ENCODE data around the gene PAK1.
"Not testable (repeated sequence)": the region's sequence is repeated elsewhere in the genome, so short reads cannot be mapped to it uniquely, and the experiment has no call there.

Gene PAK1

GRCh38 chr11:77473801-77474683 is at the start of gene PAK1:
PAK1 (minus strand) TSS chr11:77474094; CDS start chr11:77392520, 81,574 bp downstream.
- peak; percentile 70 for DNase-seq

GRCh38 chr11:77522215-77522614 is 48.3 kb upstream of the PAK1 start:
- DNase-seq = no peak

GRCh38 chr11:77519847-77520246 is 46.0 kb upstream of the PAK1 start:
- no peak for DNase-seq

- no peak for DNase-seq
Measured at GRCh38 chr11:77518471-77518870, 44.6 kb upstream of the PAK1 start.

GRCh38 chr11:77517753-77518152 is 43.9 kb upstream of the PAK1 start:
- no peak for DNase-seq

- no peak for DNase-seq
Measured at GRCh38 chr11:77517226-77517625, 43.3 kb upstream of the PAK1 start.

- DNase-seq = no peak
Measured at GRCh38 chr11:77515483-77515882, 41.6 kb upstream of the PAK1 start.

- no peak for DNase-seq
Measured at GRCh38 chr11:77515063-77515462, 41.2 kb upstream of the PAK1 start.

- no peak for DNase-seq
Measured at GRCh38 chr11:77512092-77512491, 38.2 kb upstream of the PAK1 start.

GRCh38 chr11:77510851-77511250 is 37.0 kb upstream of the PAK1 start:
- no peak for DNase-seq

- no peak for DNase-seq
Measured at GRCh38 chr11:77510095-77510494, 36.2 kb upstream of the PAK1 start.

- DNase-seq = no peak
Measured at GRCh38 chr11:77508019-77508418, 34.1 kb upstream of the PAK1 start.

GRCh38 chr11:77506857-77507256 is 33.0 kb upstream of the PAK1 start:
- DNase-seq = no peak

- no peak for DNase-seq
Measured at GRCh38 chr11:77505956-77506355, 32.1 kb upstream of the PAK1 start.

GRCh38 chr11:77503006-77503405 is 29.1 kb upstream of the PAK1 start:
- DNase-seq = no peak

GRCh38 chr11:77502346-77502905 is 28.5 kb upstream of the PAK1 start:
- no peak for DNase-seq

GRCh38 chr11:77501758-77502157 is 27.9 kb upstream of the PAK1 start:
- no peak for DNase-seq

GRCh38 chr11:77497368-77497767 is 23.5 kb upstream of the PAK1 start:
- DNase-seq = no peak

GRCh38 chr11:77495526-77495925 is 21.6 kb upstream of the PAK1 start:
- no peak for DNase-seq

- not testable (repeated sequence) for DNase-seq
Measured at GRCh38 chr11:77490035-77490434, 16.1 kb upstream of the PAK1 start.

- no peak for DNase-seq
Measured at GRCh38 chr11:77487790-77488189, 13.9 kb upstream of the PAK1 start.

GRCh38 chr11:77479746-77480352 is 6.0 kb upstream of the PAK1 start:
- no peak for DNase-seq

GRCh38 chr11:77475206-77475605 is 1.3 kb upstream of the PAK1 start:
- DNase-seq = no peak

GRCh38 chr11:77474684-77475060 is 778 bp upstream of the PAK1 start:
- DNase-seq = no peak

Measured in NCI-H2029 treated with DMSO at 0.1 percent for 48 hours (cell line).